GM21528 (cell line): ENCODE data around the gene NCKAP5.

Experiments
- ATAC-seq: cut with Tn5 transposase; IDR thresholded peaks from one replicate; pipeline ENCODE4 v1.9.1; 2021; ENCODE audit warnings: mild to moderate bottlenecking, moderate library complexity; ENCODE audit not compliant: unreplicated experiment, low FRiP score

NCKAP5 gene

DNA sequence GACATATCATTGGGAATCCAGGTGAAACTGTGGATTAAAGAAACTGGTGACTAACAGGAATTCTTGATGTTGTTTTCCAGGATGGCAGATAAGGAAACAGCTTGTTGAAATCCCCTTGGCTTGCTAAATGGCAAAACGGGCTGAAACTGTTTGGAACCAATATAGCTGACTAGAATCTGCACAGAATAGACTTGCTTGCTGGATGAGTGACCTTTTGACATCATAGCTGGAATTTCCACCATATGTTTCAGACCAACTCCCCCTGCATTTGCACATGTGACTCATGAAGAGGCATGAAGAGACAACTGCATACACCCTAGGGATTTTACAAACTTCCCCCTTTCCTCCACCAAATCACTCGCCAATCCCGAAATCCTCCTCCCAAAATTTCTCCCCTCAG lies 810.6 kb downstream of the NCKAP5 start:
- ATAC-seq, result no peak

DNA sequence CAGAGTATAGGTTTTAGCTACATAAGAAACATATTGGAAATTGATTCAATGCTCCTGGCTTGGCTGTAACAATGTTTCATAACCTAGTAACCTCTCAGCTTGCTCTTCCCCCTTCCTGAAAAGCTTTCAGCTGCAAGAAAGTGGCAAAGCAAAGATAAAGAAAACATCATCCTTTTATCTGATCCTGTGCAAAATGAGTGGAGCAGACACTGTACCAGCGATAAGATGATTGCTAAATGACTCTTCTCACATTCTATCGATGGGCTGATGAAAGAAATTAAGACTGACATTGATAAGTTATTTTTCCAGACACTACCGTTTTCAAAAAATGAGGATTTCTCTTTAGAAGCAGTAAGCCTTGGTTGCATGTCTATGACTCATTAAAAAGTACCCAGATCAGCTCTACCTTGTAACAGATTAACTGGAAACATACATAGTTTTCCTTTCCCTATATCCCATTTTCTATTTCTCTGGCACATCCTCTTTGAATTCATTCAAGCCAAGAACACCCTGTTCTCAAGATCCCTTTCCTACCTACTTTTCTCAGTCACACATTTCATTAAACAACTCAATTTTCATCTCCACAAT lies 811.2 kb downstream of the NCKAP5 start:
- no peak for ATAC-seq

DNA sequence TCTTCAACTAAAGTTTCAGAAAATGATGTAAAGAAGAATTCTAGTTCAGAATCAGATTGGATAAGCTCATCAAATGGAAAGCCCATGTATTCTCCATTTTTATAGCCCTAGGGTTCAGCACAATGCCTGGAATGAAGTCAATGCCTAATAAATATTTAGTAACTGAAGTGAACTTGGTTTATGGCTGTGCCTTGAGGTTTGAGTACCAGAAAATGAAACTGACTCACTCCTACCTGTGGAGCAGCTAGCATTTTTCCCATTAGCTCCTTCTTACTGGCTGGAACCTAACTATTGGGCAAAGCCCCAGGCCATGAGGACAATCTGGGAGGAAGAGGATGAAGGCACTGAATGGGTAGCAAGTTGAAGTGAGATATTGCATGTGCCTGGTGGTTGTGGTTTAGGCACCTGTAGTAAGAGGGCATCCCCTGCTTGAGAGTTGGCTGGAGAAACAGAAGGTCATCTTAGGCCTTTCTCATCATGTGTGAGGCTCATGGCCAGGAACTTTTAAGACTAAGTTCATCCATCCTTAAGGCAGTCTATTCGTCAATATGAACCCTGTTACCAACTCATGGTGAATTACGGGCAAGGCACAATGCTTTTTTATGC lies 813.3 kb downstream of the NCKAP5 start:
- ATAC-seq, result no peak

DNA sequence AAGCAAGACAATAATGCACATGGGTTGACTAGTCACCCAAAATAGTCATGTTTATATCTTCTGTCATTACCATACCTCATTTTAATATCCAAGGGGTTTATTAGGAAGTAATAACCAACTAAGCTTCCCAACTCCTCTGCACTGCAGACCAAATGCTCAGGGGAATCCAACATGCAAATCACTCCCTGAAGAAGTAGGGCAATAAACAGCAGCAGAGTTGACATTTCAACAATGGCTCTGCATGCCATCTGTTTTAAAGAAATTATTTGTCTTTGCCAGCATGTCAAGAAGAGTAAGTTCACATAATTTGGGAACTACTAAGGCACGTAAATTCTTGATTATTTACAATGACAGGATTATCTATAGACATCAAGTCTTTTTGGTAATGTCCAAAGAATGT lies 813.9 kb downstream of the NCKAP5 start:
- ATAC-seq, result no peak

DNA sequence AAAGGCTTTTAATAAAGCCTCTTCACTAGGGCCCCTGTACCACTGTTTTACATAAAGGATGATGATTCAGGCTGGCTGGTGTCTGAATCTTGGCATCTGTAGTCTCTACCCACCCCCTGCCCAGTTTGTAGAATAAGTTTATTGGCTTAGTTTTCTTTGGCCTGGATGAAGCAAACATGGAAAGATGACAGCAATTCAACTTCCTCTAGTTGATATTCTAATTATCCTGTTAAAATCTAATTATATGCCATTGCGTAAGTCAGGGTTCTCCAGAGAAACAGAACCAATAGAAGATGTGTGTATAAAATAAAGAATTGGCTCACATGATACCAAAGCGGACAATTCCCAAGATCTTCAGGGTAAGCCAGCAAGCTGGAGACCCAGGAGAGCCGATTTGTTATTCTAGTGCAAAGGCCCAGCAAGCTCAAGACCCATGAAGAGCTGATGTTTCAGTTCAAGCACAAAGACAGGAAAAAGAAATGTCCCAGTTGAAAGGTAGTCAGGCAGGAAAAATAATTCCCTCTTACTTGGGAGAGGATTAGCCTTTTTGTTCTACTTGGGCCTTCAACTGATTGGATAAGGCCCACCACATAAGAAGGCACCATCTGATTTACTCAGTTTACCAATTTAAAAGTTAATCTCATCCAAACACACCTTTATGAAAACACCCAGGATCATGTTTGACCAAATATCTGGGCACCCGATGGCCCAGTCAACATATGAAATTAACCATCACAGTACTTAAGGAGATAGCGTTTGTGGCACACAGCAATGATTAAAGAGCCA lies 815.6 kb downstream of the NCKAP5 start:
- ATAC-seq, result no peak

DNA sequence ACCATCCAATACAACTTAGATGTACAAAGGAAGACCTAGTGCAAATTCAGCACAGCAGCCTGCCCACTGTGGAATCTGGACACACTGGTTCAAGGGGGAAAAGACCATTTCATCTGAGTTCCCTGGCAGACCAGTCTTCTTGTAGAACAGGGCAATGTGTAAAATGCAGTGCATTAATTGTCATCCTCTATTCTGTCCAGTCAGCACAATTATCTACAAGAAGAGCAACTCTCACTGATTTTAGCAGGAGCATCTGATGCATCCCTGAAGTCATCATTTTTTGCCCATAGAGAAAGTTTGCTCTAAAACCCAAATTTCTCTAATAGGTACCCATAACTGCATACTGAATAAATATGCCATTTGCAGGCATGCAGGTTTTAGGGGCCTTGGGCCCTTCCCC lies 816.4 kb downstream of the NCKAP5 start:
- no peak for ATAC-seq

DNA sequence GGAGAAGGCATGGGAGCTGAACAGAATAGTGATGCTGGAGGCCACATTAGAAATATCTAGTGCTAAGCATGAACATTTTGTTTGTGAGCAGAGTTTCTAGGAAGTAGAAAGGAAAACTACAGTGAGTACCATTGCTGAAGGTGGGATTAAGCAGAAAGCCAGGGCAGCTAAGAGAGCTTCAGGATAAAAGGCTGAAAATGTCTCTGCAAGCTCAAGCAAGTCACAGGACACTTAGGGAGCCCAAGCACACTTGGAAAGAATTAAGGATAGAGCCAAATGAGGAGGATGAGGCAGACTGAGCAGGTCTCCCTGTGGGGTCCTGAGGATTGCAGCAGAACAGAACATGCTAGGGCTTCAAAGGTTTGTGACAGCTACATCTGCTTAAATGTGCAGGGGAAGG lies 817.7 kb downstream of the NCKAP5 start:
- ATAC-seq, result no peak

DNA sequence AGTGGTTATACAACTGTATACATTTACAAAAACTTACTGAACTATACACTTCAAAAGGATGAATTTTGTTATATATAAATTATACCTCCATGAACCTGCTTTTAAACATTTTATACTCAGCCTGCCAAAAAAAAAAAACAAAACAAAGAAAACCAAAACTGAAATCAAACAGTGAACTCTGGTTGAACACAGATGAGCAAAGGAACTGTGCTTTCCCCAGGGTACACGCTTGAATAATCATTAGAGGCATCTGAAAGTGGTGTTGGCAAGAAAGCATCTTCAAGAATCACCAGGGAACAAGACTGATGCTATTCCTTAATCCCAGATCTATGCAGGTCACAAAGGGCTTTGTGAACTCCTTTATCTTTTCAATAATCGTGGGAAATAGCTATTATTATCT lies 821.2 kb downstream of the NCKAP5 start:
- no peak for ATAC-seq

DNA sequence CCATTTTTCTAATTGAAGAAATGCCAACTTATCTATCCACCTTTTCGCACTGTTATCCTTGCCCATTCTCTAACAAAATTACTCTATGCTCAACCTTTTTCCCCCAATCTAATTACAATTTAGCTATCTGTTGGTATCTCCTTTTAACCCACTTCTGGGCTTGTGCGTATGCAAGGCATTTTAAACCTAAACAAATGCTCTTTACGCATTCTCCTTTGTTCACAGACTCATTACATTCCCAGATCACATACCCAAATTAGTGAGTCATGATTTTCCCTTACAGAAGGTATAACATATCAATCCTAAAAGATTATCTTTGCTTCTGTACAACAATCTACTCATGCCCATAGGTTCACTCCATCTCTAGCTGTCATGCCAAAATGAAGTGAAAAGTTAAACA lies 826.5 kb downstream of the NCKAP5 start:
- ATAC-seq, result no peak

DNA sequence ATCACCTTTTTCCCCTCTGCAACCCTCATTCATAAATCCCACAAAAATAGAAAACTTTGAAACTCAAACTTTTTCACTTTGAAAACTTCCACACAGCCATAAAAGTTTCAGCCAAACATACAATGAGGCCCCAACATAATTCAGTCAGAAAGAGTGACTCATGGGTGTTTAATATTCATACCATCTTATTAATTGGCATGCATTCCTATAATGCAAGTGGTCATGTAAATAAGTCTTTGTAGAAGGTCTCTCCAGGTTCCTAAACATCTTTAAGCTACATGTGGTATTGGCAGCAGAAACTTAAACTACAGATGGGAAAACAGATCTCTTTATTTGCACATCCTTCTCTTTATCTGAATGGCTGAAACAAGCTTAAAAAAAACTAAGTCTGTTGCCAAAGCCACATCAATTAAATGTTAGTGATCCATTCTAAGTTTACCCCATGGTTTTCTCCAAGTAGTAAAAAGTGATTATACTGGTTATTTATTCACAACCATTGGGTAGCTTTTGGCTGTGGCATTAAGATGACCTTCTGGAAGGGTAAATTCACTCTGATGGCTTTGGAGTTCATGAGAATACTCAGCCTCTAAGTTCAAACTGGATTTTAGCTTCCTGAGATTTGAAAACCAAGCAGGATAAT lies 828.1 kb downstream of the NCKAP5 start:
- ATAC-seq, result no peak

DNA sequence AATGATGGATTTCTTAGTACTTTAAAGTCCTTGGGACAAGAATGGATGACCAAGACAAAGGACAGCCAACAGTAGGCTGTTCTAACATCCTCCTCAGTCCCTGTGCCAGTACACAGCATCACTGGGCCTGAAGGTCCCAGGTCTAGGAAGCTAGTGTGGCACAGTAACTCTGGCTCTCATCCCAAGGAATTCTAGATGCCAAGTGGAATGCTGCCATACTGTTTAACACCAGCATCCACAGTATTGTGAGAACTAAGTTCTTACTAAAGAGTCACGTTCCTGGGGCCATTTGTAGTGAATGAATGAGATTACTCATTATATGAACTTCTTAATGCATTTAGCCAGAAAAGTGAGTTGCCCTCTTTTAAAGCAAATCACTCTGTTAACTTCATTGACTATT lies 830.0 kb downstream of the NCKAP5 start:
- no peak for ATAC-seq

DNA sequence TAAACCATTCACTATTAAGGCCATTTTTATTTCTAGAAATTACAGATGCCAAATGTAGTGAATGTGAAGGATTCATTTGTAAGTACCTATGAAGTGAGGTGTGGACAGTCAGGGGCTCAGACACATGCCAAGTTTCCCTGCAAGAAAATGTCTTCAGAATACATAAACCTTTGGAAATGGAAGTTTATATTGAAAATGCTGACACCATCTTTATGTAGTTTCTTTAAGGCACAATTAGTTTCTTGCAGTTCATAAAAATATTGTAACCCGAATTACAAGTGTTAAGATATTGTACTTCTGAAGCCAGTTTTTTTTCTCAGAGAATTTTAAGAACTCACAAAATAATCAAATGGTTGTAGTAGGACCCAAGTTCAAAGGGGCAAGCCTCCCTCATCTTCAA lies 832.2 kb downstream of the NCKAP5 start:
- ATAC-seq, result no peak

DNA sequence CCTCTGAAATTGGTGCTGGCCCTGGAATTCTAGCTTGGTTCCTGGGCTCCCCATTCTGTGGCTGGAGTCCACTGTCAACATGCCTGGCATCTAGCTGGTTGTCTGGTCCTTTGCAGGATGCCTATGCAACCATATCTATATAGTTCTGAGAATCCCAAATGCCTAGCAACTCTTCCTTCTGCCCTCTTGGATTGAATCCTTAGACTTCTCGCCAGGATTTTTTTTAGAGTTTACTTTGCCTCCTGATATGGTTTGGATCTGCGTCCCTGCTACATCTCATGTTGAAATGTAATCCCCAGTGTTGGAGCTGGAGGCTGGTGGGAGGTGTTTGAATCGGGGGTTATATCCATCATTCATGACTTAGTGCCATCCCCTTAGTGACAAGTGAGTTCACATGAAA lies 833.3 kb downstream of the NCKAP5 start:
- ATAC-seq, result no peak

DNA sequence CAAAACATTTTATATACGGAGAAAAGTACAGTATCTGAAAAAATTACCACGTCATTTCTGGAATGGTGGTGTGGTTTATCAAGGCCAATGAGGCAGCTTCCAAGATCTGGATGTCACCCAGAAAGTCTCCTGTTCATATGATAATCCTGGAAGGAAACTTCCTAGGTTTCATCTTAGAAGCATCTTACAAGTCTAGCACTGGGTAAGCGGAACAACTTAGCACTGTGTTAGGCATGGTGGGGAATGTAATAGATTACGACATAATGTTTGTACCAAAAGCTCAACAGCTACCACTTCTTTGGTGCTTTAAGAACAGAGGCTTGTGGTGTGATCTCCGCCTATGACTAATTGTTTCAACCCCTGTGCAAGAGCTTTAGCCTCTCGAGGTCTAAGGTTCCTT lies 835.2 kb downstream of the NCKAP5 start:
- ATAC-seq, result no peak

DNA sequence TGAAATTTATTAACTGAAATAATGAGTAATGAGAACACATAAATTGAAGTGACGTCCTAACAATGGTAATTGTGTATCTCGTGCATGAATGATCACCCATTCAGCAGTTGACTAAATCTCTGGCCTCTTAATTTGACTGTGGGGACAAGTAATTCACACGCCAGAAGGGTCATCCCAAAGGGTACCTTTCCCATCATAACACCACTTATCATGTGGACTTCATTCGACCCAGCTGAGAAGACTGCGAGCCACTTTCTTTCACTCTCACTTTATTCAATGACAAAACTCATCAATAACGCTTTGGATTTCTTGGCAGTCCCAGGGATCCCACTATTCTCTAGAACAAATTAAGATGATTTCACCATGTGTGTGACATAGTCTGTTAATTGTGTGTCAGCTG lies 835.6 kb downstream of the NCKAP5 start:
- ATAC-seq, result no peak

DNA sequence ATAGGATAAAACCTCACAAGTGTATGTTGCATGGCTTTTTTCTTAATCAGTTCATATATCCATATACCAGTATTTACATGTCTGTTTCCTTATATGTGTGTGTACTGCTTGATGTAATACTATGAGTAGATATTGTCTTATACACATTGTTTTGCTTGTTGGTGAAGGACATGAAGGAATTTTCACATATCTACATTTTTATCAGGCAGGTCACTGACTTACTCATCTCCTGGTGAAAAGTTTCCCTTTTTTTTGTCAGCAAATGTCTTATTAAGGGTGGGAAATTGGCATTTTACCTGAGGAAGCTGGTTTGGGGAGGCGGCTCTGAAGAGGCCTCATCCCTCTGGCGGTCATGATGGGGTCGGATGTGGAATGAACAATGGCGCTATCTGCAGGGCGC lies 836.8 kb downstream of the NCKAP5 start:
- no peak for ATAC-seq

DNA sequence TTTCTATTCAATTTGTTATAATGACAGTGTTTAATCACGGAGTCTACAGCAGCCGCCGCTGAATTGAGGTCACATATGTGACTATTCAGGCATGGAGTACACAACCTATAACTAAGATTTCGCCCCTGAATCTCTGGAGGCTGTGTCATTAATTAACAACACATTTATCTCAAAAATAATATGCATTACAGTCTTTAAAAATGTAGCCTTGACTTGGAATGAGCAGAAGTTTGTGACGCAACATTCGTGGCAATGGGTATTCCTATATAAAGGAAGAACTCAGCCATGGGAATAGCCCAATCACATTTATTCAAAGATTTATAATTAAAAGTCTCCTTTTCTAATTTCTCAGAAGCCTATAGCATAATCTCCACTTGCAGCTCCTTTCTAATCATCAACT lies 837.7 kb downstream of the NCKAP5 start:
- ATAC-seq, result no peak

DNA sequence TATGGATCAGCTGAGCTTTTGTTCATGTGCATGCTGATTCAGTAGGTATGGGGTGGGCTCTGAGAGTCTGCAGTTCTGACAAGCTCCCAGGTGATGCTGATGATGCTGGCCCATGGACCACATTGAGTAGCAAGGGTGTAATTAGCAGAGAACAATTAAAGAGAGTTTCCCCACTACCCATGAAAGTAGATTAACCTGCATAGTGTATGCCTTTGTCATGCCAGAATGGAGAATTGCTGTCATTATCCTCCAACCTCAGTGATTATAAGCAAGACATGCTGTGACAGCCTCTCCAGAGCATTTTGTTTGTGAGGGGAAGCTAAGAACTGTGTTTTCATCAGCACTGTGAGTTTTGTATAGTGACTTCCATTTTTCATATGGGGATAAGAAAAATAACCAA lies 838.7 kb downstream of the NCKAP5 start:
- no peak for ATAC-seq

DNA sequence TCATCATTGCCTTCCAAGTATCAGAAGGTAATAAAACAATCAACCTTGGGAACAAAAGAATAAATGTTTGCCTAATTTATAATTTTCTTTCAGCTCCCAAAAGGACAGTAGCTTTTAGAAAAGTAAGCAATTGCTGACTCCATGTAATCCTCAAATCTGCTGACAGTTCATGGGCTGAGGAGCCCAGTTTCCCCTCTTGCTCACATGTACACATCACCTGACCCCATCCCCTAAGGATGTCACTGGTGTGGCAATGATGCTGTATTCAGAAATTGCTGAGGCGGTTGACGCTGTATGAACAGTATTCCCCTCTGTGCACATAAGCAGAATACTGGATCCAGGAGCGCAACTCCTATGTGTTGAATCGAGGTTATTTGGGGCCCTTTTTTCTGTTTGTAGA lies 842.1 kb downstream of the NCKAP5 start:
- ATAC-seq, result no peak

DNA sequence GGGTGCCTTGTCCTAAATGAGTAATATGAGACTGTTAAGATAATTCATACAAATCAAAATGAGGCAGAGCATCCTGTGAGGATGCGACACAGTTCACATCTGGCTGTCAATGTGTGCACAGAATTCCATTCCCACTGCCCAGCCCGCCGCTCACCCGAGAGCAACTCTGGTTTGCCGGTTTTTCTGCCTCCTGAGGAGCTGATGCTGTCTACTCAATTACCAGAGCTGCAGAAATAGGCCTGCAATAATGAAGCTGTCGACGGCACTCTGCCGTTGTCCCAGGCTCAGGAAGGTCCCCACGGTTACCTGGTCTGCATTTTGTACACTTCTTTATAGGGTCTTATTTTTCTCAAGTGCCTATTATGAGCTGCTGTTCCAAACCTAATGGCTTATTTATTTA lies 842.5 kb downstream of the NCKAP5 start:
- ATAC-seq, result no peak

DNA sequence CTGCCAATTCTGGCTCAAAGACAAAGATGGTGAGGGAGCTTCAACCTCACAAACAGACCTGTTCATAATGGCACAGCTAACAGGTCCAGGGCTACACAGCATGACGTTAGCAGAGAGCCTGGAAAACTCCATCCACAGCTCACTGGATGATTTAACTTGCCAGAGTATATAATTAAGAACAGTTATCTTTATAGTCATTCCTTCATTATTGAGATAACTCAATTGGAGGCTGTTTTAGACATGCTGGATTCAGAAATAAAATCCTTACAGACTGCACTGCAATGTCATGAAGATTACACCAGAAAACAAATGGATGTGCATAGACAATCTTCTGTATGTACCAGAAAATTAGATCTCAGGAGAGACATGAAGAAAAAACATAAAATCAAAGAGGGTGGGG lies 843.1 kb downstream of the NCKAP5 start:
- no peak for ATAC-seq

DNA sequence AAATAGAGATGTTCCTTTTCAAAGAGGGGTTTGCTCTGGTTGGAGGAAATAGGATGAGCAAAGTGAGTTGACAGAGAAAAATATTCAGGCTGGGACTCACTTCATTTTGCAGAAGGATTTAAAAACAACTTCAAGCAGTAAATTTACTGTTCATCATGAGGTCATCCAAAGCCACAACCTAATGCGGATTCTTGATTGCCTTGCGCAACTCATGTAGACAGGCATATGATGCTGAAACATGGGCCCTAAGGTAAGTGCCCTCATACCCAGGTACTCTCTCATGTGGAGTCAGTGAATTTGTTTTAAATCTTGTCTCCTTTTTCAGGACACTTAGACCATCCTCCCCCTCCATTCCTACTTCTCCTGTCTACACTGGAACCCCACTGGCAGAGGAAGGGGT lies 846.3 kb downstream of the NCKAP5 start:
- ATAC-seq, result no peak
